GM06990 (cell line): Measurements from ENCODE around the gene BCAS3.

Experiments
- DNase-seq: peaks from one replicate; pipeline ENCODE4 v3.0.0-alpha.2; 2011; ENCODE audit not compliant: insufficient read length; ENCODE audit errors: extremely low read depth
- H3K27me3 ChIP-seq: replicated peaks from 2 replicates; pipeline ENCODE4 v1.6.0; 2011; ENCODE audit warnings: low read length; ENCODE audit not compliant: control insufficient read depth, insufficient read depth
- H3K36me3 ChIP-seq: 2 replicates; pipeline ENCODE4 v1.5.1; 2011; ENCODE audit warnings: low read length; ENCODE audit not compliant: control insufficient read depth, insufficient read depth
- H3K4me3 ChIP-seq: replicated peaks from 2 replicates; pipeline ENCODE4 v1.5.1; 2011; ENCODE audit warnings: low read depth, mild to moderate bottlenecking, control low read depth, low read length
- TF ChIP-seq, protein P1 (sequence below): IDR thresholded peaks from 2 replicates; pipeline ENCODE4 v1.5.1; 2011; ENCODE audit warnings: low read length, control low read depth, mild to moderate bottlenecking, inconsistent platforms; ENCODE audit not compliant: insufficient read depth, poor library complexity, severe bottlenecking

BCAS3 gene

DNA sequence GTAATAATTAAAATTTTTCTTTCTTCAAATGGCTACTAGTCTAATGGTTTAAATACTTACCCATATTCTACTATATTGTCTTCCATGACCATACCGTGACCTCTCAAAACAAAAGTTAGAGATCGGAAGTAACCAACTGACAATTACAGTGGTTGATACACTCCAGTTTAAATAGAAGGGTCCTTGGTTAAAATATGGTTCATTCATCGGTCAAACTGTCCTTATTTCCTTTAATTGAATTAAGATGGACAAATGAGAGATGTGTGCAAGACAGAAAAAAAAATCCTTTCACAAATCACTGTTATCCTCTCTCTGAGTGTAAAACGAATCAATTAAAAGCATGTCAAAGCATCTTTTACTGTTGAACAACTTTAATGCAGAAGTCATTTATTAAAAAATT, 507.7 kb downstream of the BCAS3 start:
- Histone ChIP-seq H3K36me3 (no peaks in the 10 kb centered on the region), H3K4me3 (no peak overlapping the region), H3K27me3 (no peaks in the 10 kb centered on the region)
- DNase-seq = no peak
- TF ChIP-seq, protein P1, sequence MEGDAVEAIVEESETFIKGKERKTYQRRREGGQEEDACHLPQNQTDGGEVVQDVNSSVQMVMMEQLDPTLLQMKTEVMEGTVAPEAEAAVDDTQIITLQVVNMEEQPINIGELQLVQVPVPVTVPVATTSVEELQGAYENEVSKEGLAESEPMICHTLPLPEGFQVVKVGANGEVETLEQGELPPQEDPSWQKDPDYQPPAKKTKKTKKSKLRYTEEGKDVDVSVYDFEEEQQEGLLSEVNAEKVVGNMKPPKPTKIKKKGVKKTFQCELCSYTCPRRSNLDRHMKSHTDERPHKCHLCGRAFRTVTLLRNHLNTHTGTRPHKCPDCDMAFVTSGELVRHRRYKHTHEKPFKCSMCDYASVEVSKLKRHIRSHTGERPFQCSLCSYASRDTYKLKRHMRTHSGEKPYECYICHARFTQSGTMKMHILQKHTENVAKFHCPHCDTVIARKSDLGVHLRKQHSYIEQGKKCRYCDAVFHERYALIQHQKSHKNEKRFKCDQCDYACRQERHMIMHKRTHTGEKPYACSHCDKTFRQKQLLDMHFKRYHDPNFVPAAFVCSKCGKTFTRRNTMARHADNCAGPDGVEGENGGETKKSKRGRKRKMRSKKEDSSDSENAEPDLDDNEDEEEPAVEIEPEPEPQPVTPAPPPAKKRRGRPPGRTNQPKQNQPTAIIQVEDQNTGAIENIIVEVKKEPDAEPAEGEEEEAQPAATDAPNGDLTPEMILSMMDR = no peak

DNA sequence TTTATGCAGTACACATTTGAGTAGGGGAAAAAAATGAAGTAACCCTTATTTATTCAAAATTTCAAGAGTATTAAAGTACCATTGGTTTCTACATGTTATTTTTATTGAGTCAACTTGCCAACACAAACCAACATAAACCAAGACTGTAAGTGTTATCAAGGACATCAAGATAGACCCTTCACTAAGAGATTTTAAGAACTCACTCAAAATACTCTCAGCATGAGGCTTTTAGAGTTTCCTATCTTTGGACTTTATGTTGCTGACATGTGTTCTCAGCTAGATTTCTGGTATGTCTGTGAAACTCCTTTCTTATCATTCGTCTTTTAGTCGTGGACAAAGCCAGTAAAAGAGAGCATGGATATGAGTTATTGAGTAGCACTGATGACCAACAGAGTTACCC, 509.4 kb downstream of the BCAS3 start:
- Histone ChIP-seq H3K4me3 (no peak overlapping the region), H3K36me3 (no peaks in the 10 kb centered on the region), H3K27me3 (no peaks in the 10 kb centered on the region)
- TF ChIP-seq, protein P1 = no peak
- DNase-seq = no peak

- Histone ChIP-seq H3K36me3 (no peaks in the 10 kb centered on the region), H3K4me3 (no peak overlapping the region), H3K27me3 (no peaks in the 10 kb centered on the region)
- DNase-seq = no peak
- TF ChIP-seq, protein P1 = no peak
These were observed 510.4 kb downstream of the BCAS3 start for GRCh38 chr17:61188081-61188480.

GRCh38 chr17:61189968-61190367, 512.3 kb downstream of the BCAS3 start:
- H3K36me3 ChIP-seq = no peaks in the 10 kb centered on the region
- no peaks in the 10 kb centered on the region for H3K27me3 ChIP-seq
- TF ChIP-seq, protein P1 = no peak
- no peak for DNase-seq
- H3K4me3 ChIP-seq = no peak overlapping the region

DNA sequence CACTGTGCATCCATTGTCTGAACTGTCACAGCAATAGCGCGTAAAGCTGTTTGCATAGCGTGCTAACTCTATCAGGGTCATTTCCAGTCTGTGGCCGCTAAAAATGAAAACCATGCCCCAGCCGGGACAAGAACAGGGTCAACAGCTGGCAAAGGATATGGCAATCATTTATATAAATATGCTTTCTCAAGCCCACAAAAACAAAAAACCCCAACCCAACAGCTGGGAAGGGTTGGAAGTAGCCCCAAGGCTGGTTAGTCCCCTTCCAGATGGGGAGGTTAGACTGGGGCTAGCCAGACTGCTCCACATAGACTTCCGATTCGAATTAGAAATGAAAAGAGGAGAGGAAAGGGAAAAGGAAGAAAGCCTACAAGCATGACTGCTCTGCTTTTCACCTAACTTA, 518.7 kb downstream of the BCAS3 start:
- no peak for DNase-seq
- no peaks in the 10 kb centered on the region for H3K27me3 ChIP-seq
- H3K36me3 ChIP-seq = no peaks in the 10 kb centered on the region
- TF ChIP-seq, protein P1 = no peak
- no peak overlapping the region for H3K4me3 ChIP-seq

GRCh38 chr17:61196799-61197198, 519.1 kb downstream of the BCAS3 start:
- TF ChIP-seq, protein P1 = no peak
- H3K36me3 ChIP-seq = no peaks in the 10 kb centered on the region
- DNase-seq = no peak
- no peaks in the 10 kb centered on the region for H3K27me3 ChIP-seq
- no peak overlapping the region for H3K4me3 ChIP-seq
